ENCODE measurements around the gene CACNA1C. TPM values are rescaled to one million over a fixed set of nuclear protein-coding genes. Genes with fewer than 3 reads are reported as not detected.

CACNA1C gene
- total and polyA plus RNA-seq, 8 donors: 0.31 to 55.8 (median 7.2) TPM

DNA sequence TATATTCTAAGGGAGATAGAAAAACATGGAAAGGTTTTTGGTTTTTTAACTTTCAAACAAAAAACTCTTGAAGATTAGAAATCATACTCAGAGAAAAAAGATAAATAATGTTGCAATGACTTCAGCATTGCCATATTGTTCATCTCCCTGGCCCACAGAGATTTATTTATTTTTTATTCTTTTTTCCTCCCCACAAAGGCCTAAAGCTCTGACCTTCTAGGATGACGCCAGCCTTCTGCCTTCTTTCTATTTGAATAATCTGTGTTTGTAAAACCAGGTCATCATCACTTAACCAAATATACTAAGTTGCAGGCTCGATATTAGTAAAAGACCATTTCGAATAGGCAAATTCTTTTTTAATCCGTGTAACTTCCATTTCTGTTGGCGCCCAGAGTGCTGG is 44.1 kb upstream of the CACNA1C start:
- intact Hi-C loops (cut with DNase I; ENCODE audit: low total_unique reads): no loop called here
- WGBS, 5 donors: 50 to 63% (median 57%) methylated on average over 5 of the region's 5 CpGs
- Histone ChIP-seq H3K27ac (peak overlapping the region in 4 of 5 donors; percentile 1 to 53 (median 46)), H3K4me3 (no peak overlapping the region), H3K36me3 (no peaks in the 10 kb centered on the region), H3K9me3 (no peaks in the 10 kb centered on the region), H3K4me1 (peaks cover 0 to 38% (median 22%) of the 10 kb centered on the region in 4 donors), H3K27me3 (no peaks in the 10 kb centered on the region)
- TF ChIP-seq, protein P1, sequence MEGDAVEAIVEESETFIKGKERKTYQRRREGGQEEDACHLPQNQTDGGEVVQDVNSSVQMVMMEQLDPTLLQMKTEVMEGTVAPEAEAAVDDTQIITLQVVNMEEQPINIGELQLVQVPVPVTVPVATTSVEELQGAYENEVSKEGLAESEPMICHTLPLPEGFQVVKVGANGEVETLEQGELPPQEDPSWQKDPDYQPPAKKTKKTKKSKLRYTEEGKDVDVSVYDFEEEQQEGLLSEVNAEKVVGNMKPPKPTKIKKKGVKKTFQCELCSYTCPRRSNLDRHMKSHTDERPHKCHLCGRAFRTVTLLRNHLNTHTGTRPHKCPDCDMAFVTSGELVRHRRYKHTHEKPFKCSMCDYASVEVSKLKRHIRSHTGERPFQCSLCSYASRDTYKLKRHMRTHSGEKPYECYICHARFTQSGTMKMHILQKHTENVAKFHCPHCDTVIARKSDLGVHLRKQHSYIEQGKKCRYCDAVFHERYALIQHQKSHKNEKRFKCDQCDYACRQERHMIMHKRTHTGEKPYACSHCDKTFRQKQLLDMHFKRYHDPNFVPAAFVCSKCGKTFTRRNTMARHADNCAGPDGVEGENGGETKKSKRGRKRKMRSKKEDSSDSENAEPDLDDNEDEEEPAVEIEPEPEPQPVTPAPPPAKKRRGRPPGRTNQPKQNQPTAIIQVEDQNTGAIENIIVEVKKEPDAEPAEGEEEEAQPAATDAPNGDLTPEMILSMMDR (IDR thresholded peaks at IDR 0.05): no peak
- TF ChIP-seq EP300 (IDR thresholded peaks at IDR 0.05): no peak
- TF ChIP-seq POLR2A (IDR thresholded peaks at IDR 0.05): no peak
- peak in 1 of 3 donors; percentile 15 for TF ChIP-seq POLR2AphosphoS5 (IDR thresholded peaks at IDR 0.05)
- DNase-seq: peak in 1 of 2 donors; percentile 15

DNA sequence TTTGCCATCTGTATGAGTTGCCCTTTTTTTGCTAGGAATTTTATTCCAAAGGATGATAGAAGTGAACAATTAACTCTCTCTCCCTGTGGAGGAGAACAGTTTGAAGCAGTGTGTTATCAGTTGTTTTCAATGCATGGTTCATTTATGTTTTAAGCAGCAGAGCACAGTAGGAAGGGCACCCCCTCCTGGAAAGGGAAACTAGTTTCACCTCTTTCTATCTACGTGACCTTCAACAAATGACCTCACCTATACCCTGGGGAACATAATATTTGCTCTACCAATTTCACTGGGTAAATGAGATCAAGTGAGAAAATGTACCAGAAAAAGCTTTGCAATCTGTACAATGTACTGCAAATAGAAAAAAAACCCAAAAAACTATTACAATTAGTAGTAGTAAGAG is 43.2 kb upstream of the CACNA1C start:
- Histone ChIP-seq H3K27ac (peak overlapping the region in 3 of 5 donors; percentile 9 to 52 (median 41)), H3K9me3 (no peaks in the 10 kb centered on the region), H3K27me3 (no peaks in the 10 kb centered on the region), H3K4me1 (peaks cover 7 to 45% (median 24%) of the 10 kb centered on the region in 4 donors), H3K4me3 (no peak overlapping the region), H3K36me3 (no peaks in the 10 kb centered on the region)
- intact Hi-C loops (cut with DNase I; ENCODE audit: low total_unique reads): no loop called here
- peak in 1 of 2 donors; percentile 53 for DNase-seq
- WGBS, 5 donors: 15 to 50% (median 30%) methylated on average over 1 of the region's 1 CpG
- no peak for TF ChIP-seq POLR2A (IDR thresholded peaks at IDR 0.05)
- no peak for TF ChIP-seq POLR2AphosphoS5 (IDR thresholded peaks at IDR 0.05)
- TF ChIP-seq EP300 (IDR thresholded peaks at IDR 0.05): no peak
- TF ChIP-seq, protein P1 (IDR thresholded peaks at IDR 0.05): no peak

DNA sequence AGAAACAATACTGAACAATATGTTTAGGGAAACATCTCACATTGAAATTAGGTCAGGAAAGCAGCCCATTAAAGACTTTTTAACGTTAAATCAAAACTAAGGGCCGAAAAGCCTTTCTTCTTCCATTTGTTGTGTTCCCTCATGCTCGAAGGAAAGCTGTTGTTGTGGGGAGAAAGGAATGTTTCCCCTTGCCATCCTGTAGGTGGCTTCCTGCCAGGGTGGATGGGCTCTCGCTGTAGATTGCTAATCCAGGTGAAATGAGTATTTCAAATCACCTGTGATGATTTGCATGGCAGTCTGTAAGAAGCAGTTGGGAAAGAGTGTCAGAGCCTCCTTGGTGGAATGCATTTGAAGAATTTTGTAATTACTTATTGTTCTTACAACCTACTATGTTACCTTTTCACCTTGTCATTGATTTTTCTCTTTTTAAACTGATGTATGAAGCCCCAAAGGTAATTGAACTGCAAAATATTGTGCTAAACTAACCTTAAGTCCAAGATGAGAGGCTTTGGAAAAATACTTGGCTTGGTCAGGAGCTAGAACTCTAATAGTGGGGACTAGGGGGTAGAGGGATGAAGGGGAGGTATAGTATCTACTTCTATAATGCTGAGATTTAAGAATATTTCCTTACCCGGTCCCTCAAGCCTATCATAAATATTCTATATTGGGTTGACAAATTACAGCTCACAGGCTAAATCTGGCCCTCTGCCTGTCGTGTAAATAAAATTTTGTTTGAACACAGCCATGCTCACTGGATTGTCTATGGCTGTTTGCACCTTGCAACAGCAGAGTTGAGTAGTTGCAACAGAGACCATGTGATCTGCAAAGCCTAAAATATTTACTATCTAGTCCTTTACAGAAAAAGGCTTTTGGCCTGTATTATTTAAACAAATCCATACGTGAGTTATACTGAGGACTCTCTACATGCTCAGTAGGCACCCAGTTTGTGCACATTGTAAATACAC is 40.9 kb upstream of the CACNA1C start:
- Histone ChIP-seq H3K9me3 (no peaks in the 10 kb centered on the region), H3K4me3 (no peak overlapping the region), H3K36me3 (no peaks in the 10 kb centered on the region), H3K27ac (peak overlapping the region in 2 of 5 donors; percentile 64 to 79), H3K4me1 (peaks cover 6 to 45% (median 23%) of the 10 kb centered on the region in 4 donors), H3K27me3 (no peaks in the 10 kb centered on the region)
- intact Hi-C loops (cut with DNase I; ENCODE audit: low total_unique reads): no loop called here
- WGBS, 5 donors: 58 to 69% (median 64%) methylated on average over 7 of the region's 7 CpGs
- TF ChIP-seq EP300 (IDR thresholded peaks at IDR 0.05): no peak
- TF ChIP-seq, protein P1 (IDR thresholded peaks at IDR 0.05): no peak
- TF ChIP-seq POLR2A (IDR thresholded peaks at IDR 0.05): no peak
- TF ChIP-seq POLR2AphosphoS5 (IDR thresholded peaks at IDR 0.05): no peak
- peak in 1 of 2 donors; percentile 29 for DNase-seq

DNA sequence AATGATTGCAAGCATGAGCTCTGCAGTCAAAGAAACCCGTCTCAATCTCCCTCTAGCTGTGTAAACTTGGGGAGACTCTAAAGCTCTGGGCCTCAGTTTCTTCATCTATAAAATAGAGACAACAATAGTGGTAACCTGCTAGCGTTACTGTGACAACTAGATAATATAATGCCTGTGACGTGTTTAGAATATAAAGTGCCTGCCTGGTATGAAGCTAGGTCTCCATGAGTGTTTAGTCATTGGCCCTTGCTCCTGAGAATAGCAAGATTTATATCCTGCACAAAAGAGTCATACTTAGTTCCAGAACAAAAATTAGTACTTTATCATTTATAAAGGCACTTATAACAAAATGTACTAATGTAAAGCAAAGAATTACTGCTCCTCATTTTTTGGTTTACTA is 39.7 kb upstream of the CACNA1C start:
- H3K9me3 ChIP-seq: no peaks in the 10 kb centered on the region
- H3K4me3 ChIP-seq: no peak overlapping the region
- intact Hi-C loops (cut with DNase I; ENCODE audit: low total_unique reads): no loop called here
- H3K4me1 ChIP-seq: peaks cover 6 to 48% (median 23%) of the 10 kb centered on the region in 4 donors
- no peak for DNase-seq
- 78 to 89% (median 82%) methylated on average over 3 of the region's 3 CpGs for WGBS, 5 donors
- peak overlapping the region in 4 of 5 donors; percentile 17 to 79 (median 68) for H3K27ac ChIP-seq
- TF ChIP-seq, protein P1 (IDR thresholded peaks at IDR 0.05): no peak
- TF ChIP-seq POLR2A (IDR thresholded peaks at IDR 0.05) (no peak), EP300 (IDR thresholded peaks at IDR 0.05) (no peak), POLR2AphosphoS5 (IDR thresholded peaks at IDR 0.05) (no peak)
- no peaks in the 10 kb centered on the region for H3K27me3 ChIP-seq
- no peaks in the 10 kb centered on the region for H3K36me3 ChIP-seq
